Left cardiac atrium (tissue), 4 donors: ENCODE results near the gene SEMA4D. TPM values are rescaled to one million over a fixed set of nuclear protein-coding genes. Genes with fewer than 3 reads are reported as not detected.
A peak's percentile ranks its signal among the peaks of the same experiment; 100 is the strongest.

ENCODE experiments used
- ATAC-seq, 2 donors: fragments of 200-7000 bp; cut with Tn5 transposase; one replicate each; pipeline ENCODE4 v1.9.1; 2020; ENCODE audit warnings: mild to moderate bottlenecking in 2 of 2, moderate library complexity in 2 of 2
- DNase-seq: peaks from one replicate; pipeline ENCODE4 v3.0.0-alpha.2; 2020
- intact Hi-C, 2 donors: fragments of 100-400 bp; cut with DNase I; formaldehyde crosslinking; loops; one replicate each; pipeline versions ENCODE4 v1.14.1 to v1.15.1; 2022 to 2023
- microRNA-seq, 2 donors: library from miRNA; unstranded; fragments of <30 nt; microRNA quantifications; one replicate each; pipeline ENCODE4 v1.2.0, GENCODE V29; 2020
- total RNA-seq, 2 donors: library from RNA; stranded (reverse); fragmentation: NEBNext Ultra II Directional; extraction: Animal tissue kit (Norgen Biotek cat#: 25700); gene quantifications; one replicate each; pipeline ENCODE4 v1.2.1, GENCODE V29; 2021
- donor health status: DM: no; HTN: yes; CAD: no.
- donor health status: DM: no; HTN: yes; CAD: no; lungs with severe emphysema.
- donor health status: DM: yes; HTN: yes; CAD: no.
- donor health status: Dilated cardiomyopathy.

The SEMA4D gene
- total RNA-seq, 2 donors from 2014 or later: 17.5 to 22.4 TPM

GRCh38 chr9:89328064-89328463, 169.8 kb downstream of the SEMA4D start:
- DNase-seq (no peak), ATAC-seq (no peak)
- intact Hi-C loops: loop anchor here in 1 of 2 donors (10.0 kb wide), 1 partner anchor 217 kb away; no protein-coding TSS in a partner anchor

- intact Hi-C loops: loop anchor here in 1 of 2 donors (10.0 kb wide), 1 partner anchor 219 kb away; no protein-coding TSS in a partner anchor
- DNase-seq (no peak), ATAC-seq (no peak)
These were observed 172.2 kb downstream of the SEMA4D start for GRCh38 chr9:89325733-89326132.

GRCh38 chr9:89323390-89323789, 174.5 kb downstream of the SEMA4D start:
- ATAC-seq (no peak), DNase-seq (no peak)
- intact Hi-C loops: loop anchor here in 1 of 2 donors (10.0 kb wide), 1 partner anchor 221 kb away; no protein-coding TSS in a partner anchor

- ATAC-seq (no peak), DNase-seq (no peak)
- intact Hi-C loops: loop anchor here in 1 of 2 donors (2.0 kb wide), 1 partner anchor 230 kb away; no protein-coding TSS in a partner anchor
These were observed 178.7 kb downstream of the SEMA4D start for GRCh38 chr9:89319015-89319905.

GRCh38 chr9:89318123-89319014, 179.5 kb downstream of the SEMA4D start, which contains the start of gene SECISBP2:
TSS of gene SECISBP2 (plus strand) at chr9:89318500. CDS start at chr9:89318577, 77 bp downstream.
- intact Hi-C loops: loop anchor here in 1 of 2 donors (2.0 kb wide), 1 partner anchor 230 kb away; no protein-coding TSS in a partner anchor
- DNase-seq (peak; percentile 97), ATAC-seq (peak; percentile 99)

- intact Hi-C loops: no loop called here
- no peak for ATAC-seq
- DNase-seq: no peak
These were observed 180.6 kb downstream of the SEMA4D start for GRCh38 chr9:89317282-89317681.

GRCh38 chr9:89315482-89315881, 182.4 kb downstream of the SEMA4D start:
- no peak for DNase-seq
- no peak for ATAC-seq
- intact Hi-C loops: no loop called here

GRCh38 chr9:89314955-89315354, 183.0 kb downstream of the SEMA4D start:
- ATAC-seq (no peak), DNase-seq (no peak)
- intact Hi-C loops: no loop called here

- intact Hi-C loops: no loop called here
- DNase-seq (no peak), ATAC-seq (no peak)
These were observed 184.1 kb downstream of the SEMA4D start for GRCh38 chr9:89313842-89314241.

GRCh38 chr9:89312222-89312571, 185.7 kb downstream of the SEMA4D start:
- intact Hi-C loops: no loop called here
- no peak for DNase-seq
- ATAC-seq: no peak

GRCh38 chr9:89311346-89312221, 186.3 kb downstream of the SEMA4D start:
- ATAC-seq: peak in 1 of 2 donors; percentile 2
- intact Hi-C loops: no loop called here
- DNase-seq: peak; percentile 38

Small RNA genes lying within 50 kb of the gene (microRNA-seq; reads per million reads assigned to microRNA genes)
- gene MIR3153: 0 reads per million in 2 donors

Other genes with a start within 250 kb of the SEMA4D start
- 1 to 10 TPM; 4.2 to 8.6 TPM for gene CKS2, start 186.9 kb downstream of the SEMA4D start, total RNA-seq
- 10 to 100 TPM; 17.1 to 22.7 TPM for gene SECISBP2, start 179.6 kb downstream of the SEMA4D start, total RNA-seq
- gene GADD45G, start 106.9 kb upstream of the SEMA4D start, total RNA-seq: 100 to 1,000 TPM; 107 to 128 TPM